Endothelial cell of umbilical vein (primary cell): ENCODE results near the gene MESP1. TPM values are rescaled to one million over a fixed set of nuclear protein-coding genes. Genes with fewer than 3 reads are reported as not detected.

Source experiments
- BruUV-seq: library from RNA; stranded (reverse); fragments of 400-500 nt; replicated peaks from 2 replicates; lab custom pipeline; 2021; lab: Mats Ljungman, UMichigan
- CTCF ChIA-PET: fragments of 300-600, 350-600 bp; sonication (Branson Sonifier 250); formaldehyde crosslinking; loops from one replicate; lab custom pipeline; 2021; ENCODE audit warnings: antibody characterized with exemption, inconsistent platforms; lab: Charles Lee
- POLR2A ChIA-PET: fragments of 300-600, 350-600 bp; sonication (Branson Sonifier 250); formaldehyde crosslinking; loops from one replicate; lab custom pipeline; 2021; ENCODE audit warnings: antibody characterized with exemption, inconsistent platforms; lab: Charles Lee
- DNase-seq: peaks from one replicate; pipeline ENCODE4 v3.0.0-alpha.2; 2011; ENCODE audit warnings: low read depth, low spot score
- FAIRE-seq: peaks from 2 replicates; lab custom pipeline; 2011; peaks lifted over from hg19 to GRCh38; lab: Jason Lieb, UNC
- H2AFZ ChIP-seq: 2 replicates; pipeline ENCODE4 v1.6.0; 2012; ENCODE audit warnings: low read depth, low read length, control low read depth, inconsistent platforms
- H3K27ac ChIP-seq: 2 replicates; pipeline ENCODE4 v1.5.1; 2011; ENCODE audit warnings: low read depth, mild to moderate bottlenecking, control low read depth, low read length, moderate library complexity; ENCODE audit not compliant: insufficient read depth
- H3K27me3 ChIP-seq, 2 experiments: 2 replicates each; pipeline versions ENCODE4 v1.6.0 to v1.6.1; 2011; ENCODE audit warnings: low read length in 2 of 2, mixed read lengths in 1 of 2; ENCODE audit not compliant: control insufficient read depth in 2 of 2, insufficient read depth in 2 of 2
- H3K36me3 ChIP-seq, 2 experiments: 2 replicates in 1 of 2; 3 replicates in 1 of 2; pipeline ENCODE4 v1.5.1; 2011; ENCODE audit warnings: low read length in 2 of 2, mild to moderate bottlenecking in 1 of 2, moderate library complexity in 1 of 2; ENCODE audit not compliant: control insufficient read depth in 2 of 2, insufficient read depth in 2 of 2; ENCODE audit errors: extremely low read depth in 1 of 2
- H3K4me1 ChIP-seq: 3 replicates; pipeline ENCODE4 v1.5.1; 2011; ENCODE audit warnings: mild to moderate bottlenecking, low read length; ENCODE audit not compliant: control insufficient read depth, insufficient read depth; ENCODE audit errors: extremely low read depth
- H3K4me2 ChIP-seq: 2 replicates; pipeline ENCODE4 v1.6.1; 2011; ENCODE audit warnings: low read length, control low read depth, mixed read lengths; ENCODE audit not compliant: insufficient read depth
- H3K4me3 ChIP-seq, 3 experiments: fragments of 200-600 bp in 1 of 3; sonication (generic), shearing (Covaris generic) in 1 of 3; replicated peaks in 1 of 3; 2 replicates each; pipeline ENCODE4 v1.5.1; 2011 to 2016; ENCODE audit warnings: control low read depth in 3 of 3, low read length in 3 of 3, mild to moderate bottlenecking in 2 of 3, inconsistent platforms in 1 of 3, low read depth in 1 of 3, moderate library complexity in 1 of 3; ENCODE audit not compliant: insufficient read depth in 1 of 3
- H3K79me2 ChIP-seq: 2 replicates; pipeline ENCODE4 v1.6.0; 2012; ENCODE audit warnings: low read length, inconsistent platforms; ENCODE audit not compliant: control insufficient read depth, insufficient read depth
- H3K9ac ChIP-seq: replicated peaks from 2 replicates; pipeline ENCODE3; 2011; ENCODE audit warnings: low read length, control low read depth; ENCODE audit not compliant: insufficient read depth; ENCODE audit errors: extremely low read depth
- H3K9me1 ChIP-seq: replicated peaks from 3 replicates; pipeline ENCODE4 v1.6.0; 2011; ENCODE audit warnings: mild to moderate bottlenecking, low read length; ENCODE audit not compliant: control insufficient read depth, insufficient read depth; ENCODE audit errors: extremely low read depth
- H3K9me3 ChIP-seq: replicated peaks from 2 replicates; pipeline ENCODE4 v1.5.1; 2012; ENCODE audit warnings: low read length, inconsistent platforms; ENCODE audit not compliant: control insufficient read depth, insufficient read depth
- H4K20me1 ChIP-seq: replicated peaks from 2 replicates; pipeline ENCODE3; 2011; ENCODE audit warnings: mild to moderate bottlenecking, low read length; ENCODE audit not compliant: control insufficient read depth, insufficient read depth; ENCODE audit errors: extremely low read depth
- EZH2 ChIP-seq: IDR thresholded peaks from 2 replicates; pipeline ENCODE4 v1.6.1; 2012; ENCODE audit warnings: borderline replicate concordance, low read depth, mild to moderate bottlenecking, moderate library complexity, low read length, inconsistent platforms; ENCODE audit not compliant: severe bottlenecking
- FOS ChIP-seq: IDR thresholded peaks from 2 replicates; pipeline ENCODE4 v1.6.1; 2011; ENCODE audit warnings: mild to moderate bottlenecking, low read length, moderate library complexity, borderline replicate concordance; ENCODE audit not compliant: insufficient read depth
- GATA2 ChIP-seq: IDR thresholded peaks from 2 replicates; pipeline ENCODE4 v1.7.0; 2011; ENCODE audit warnings: low read depth, mild to moderate bottlenecking, moderate library complexity, mixed read lengths, low read length; ENCODE audit not compliant: insufficient read length, insufficient read depth
- JUN ChIP-seq: IDR thresholded peaks from 2 replicates; pipeline ENCODE4 v1.6.1; 2011; ENCODE audit warnings: borderline replicate concordance, low read depth; ENCODE audit not compliant: insufficient read length, insufficient read depth
- MYC ChIP-seq: IDR thresholded peaks from one replicate; pipeline ENCODE4 v1.6.1; 2011; ENCODE audit warnings: mild to moderate bottlenecking, low read depth, low read length
- POLR2A ChIP-seq: IDR thresholded peaks from 2 replicates; pipeline ENCODE4 v1.6.1; 2012; ENCODE audit warnings: low read depth, mild to moderate bottlenecking, control low read depth, low read length
- POLR2AphosphoS5 ChIP-seq: IDR thresholded peaks from 2 replicates; pipeline ENCODE4 v1.6.1; 2012; ENCODE audit warnings: low read depth, mild to moderate bottlenecking, control low read depth, low read length, moderate library complexity; ENCODE audit not compliant: insufficient read depth
- dilution Hi-C: fragments of 300-500 bp; cut with MboI; formaldehyde crosslinking; loops from one replicate; pipeline ENCODE4 v1.15.0; 2019; ENCODE audit warnings: low sequenced_read_pairs; ENCODE audit not compliant: extremely low pct_ligation_motif_present
- intact Hi-C: fragments of 100-400 bp; cut with micrococcal nuclease; formaldehyde crosslinking; loops from one replicate; pipeline ENCODE4 v1.10.0; 2022
- polyA plus RNA-seq, 4 experiments: library from polyadenylated mRNA; depleted of rRNA in 3 of 4; stranded (reverse) in 3 of 4; unstranded in 1 of 4; fragments of >200 nt; gene quantifications; 2 replicates each; pipeline versions ENCODE4 v1.2.1 to v1.2.3, GENCODE V29; 2011 to 2012; ENCODE audit warnings: missing spikeins in 1 of 4
- total RNA-seq: library from RNA; stranded (reverse); gene quantifications from 2 replicates; pipeline ENCODE4 v1.2.3, GENCODE V29; 2021
- TF ChIP-seq, protein P1 (sequence below): IDR thresholded peaks from 2 replicates; pipeline ENCODE4 v1.6.1; 2011; ENCODE audit not compliant: insufficient read depth, insufficient read length
- TF ChIP-seq, protein P2 (sequence below), 2 donors: IDR thresholded peaks; 1 replicate in 1 of 2; 2 replicates in 1 of 2; pipeline ENCODE4 v1.5.1; 2011; ENCODE audit warnings: low read length in 2 of 2, mild to moderate bottlenecking in 2 of 2, moderate library complexity in 2 of 2, control low read depth in 1 of 2, inconsistent platforms in 1 of 2, low read depth in 1 of 2; ENCODE audit not compliant: insufficient read depth in 1 of 2; ENCODE audit errors: extremely low read depth in 1 of 2

MESP1 gene
- total and polyA plus RNA-seq, 2 donors (not counting 3 experiments of a cell fraction or from before 2014, with no cell fraction given) = 0.68 to 1.7 TPM

DNA sequence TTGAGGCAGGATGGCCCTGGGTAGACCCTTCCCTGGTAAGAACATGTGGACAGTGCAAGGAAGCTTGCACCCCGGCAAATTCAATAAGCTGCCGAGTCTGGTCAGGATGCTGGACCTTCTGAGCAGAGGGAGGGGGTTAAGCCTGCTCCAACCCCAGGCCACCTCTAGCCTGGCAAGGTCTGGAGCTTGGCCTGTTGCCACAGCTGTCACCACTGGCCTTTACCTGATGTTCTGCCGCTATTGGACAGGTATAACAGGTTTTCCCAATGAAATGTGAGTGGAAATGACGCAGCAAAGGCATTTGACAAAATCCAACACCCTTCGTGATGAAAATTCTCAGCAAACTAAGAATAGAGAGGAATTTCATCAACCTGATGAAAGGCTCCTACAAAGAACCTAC, 699 bp upstream of the MESP1 start:
- no peaks in the 10 kb centered on the region for H3K9me1 ChIP-seq
- intact Hi-C loops (loop anchor here (5.0 kb wide), 1 partner anchor 221 kb away; no protein-coding TSS in a partner anchor), dilution Hi-C loops (loop anchor here (25.0 kb wide), 1 partner anchor 111 kb away; no protein-coding TSS in a partner anchor)
- FAIRE-seq = no peak
- H3K4me2 ChIP-seq = no peak overlapping the region
- no peaks in the 10 kb centered on the region for H3K9me3 ChIP-seq
- CTCF ChIA-PET = interaction anchor here (1.4 to 4.2 kb wide), 4 partner anchors 10 to 320 kb away, joined by 4 to 24 read pairs (median 12); no protein-coding TSS in a partner anchor
- H3K4me1 ChIP-seq = peaks cover 6% of the 10 kb centered on the region
- H3K27ac ChIP-seq = no peak overlapping the region
- peaks cover 3 to 15% of the 10 kb centered on the region in 2 experiments for H3K27me3 ChIP-seq
- H3K4me3 ChIP-seq = no peak overlapping the region
- no peaks in the 10 kb centered on the region for H3K36me3 ChIP-seq
- H3K9ac ChIP-seq = no peak overlapping the region
- DNase-seq = no peak
- POLR2A ChIA-PET = no interaction called here
- no TSS peak for BruUV-seq
- H4K20me1 ChIP-seq = no peaks in the 10 kb centered on the region
- no peak overlapping the region for H2AFZ ChIP-seq
- no peaks in the 10 kb centered on the region for H3K79me2 ChIP-seq
- TF ChIP-seq, protein P1, sequence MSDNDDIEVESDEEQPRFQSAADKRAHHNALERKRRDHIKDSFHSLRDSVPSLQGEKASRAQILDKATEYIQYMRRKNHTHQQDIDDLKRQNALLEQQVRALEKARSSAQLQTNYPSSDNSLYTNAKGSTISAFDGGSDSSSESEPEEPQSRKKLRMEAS = no peak
- TF ChIP-seq, protein P2, sequence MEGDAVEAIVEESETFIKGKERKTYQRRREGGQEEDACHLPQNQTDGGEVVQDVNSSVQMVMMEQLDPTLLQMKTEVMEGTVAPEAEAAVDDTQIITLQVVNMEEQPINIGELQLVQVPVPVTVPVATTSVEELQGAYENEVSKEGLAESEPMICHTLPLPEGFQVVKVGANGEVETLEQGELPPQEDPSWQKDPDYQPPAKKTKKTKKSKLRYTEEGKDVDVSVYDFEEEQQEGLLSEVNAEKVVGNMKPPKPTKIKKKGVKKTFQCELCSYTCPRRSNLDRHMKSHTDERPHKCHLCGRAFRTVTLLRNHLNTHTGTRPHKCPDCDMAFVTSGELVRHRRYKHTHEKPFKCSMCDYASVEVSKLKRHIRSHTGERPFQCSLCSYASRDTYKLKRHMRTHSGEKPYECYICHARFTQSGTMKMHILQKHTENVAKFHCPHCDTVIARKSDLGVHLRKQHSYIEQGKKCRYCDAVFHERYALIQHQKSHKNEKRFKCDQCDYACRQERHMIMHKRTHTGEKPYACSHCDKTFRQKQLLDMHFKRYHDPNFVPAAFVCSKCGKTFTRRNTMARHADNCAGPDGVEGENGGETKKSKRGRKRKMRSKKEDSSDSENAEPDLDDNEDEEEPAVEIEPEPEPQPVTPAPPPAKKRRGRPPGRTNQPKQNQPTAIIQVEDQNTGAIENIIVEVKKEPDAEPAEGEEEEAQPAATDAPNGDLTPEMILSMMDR (IDR thresholded peaks at IDR 0.05; ENCODE audit: extremely low read depth in 1 of 2, insufficient read depth in 1 of 2, low read depth in 1 of 2, low read length in 2 of 2) = no peak
- no peak for TF ChIP-seq FOS
- TF ChIP-seq JUN = no peak
- TF ChIP-seq GATA2 = no peak
- no peak for TF ChIP-seq POLR2AphosphoS5
- TF ChIP-seq EZH2 = no peak
- no peak for TF ChIP-seq MYC
- no peak for TF ChIP-seq POLR2A
